K562 (cell line): ENCODE data around the gene OST4. TPM values are rescaled to one million over a fixed set of nuclear protein-coding genes. Genes with fewer than 3 reads are reported as not detected.

Experiments used
- KLF13 ChIP-seq: fragments of 450-650 bp; IDR thresholded peaks from 2 replicates; pipeline ENCODE4 v1.6.1; 2016; ENCODE audit warnings: missing genetic modification characterization, low read depth, mild to moderate bottlenecking, missing compliant biosample characterization, moderate library complexity, borderline replicate concordance
- NR0B1 ChIP-seq: fragments of 450-650 bp; IDR thresholded peaks from one replicate; pipeline ENCODE4 v1.6.1; 2018; ENCODE audit warnings: mild to moderate bottlenecking, moderate library complexity; ENCODE audit not compliant: partially characterized antibody
- PRDM10 ChIP-seq: fragments of 450-650 bp; IDR thresholded peaks from 2 replicates; pipeline ENCODE4 v1.6.1; 2018; ENCODE audit not compliant: partially characterized antibody
- SMAD4 ChIP-seq: fragments of 250-450 bp; sonication (Bioruptor Pico); conservative IDR thresholded peaks from 2 replicates; pipeline ENCODE4 v1.8.0; 2021; ENCODE audit warnings: inconsistent platforms, mild to moderate bottlenecking, moderate library complexity
- USF2 ChIP-seq: sonication (generic); formaldehyde crosslinking; IDR thresholded peaks from 2 replicates; pipeline ENCODE4 v1.5.0; 2020; ENCODE audit warnings: missing genetic modification reagents
- ZFP91 ChIP-seq: sonication (generic); formaldehyde crosslinking; IDR thresholded peaks from 2 replicates; pipeline ENCODE4 v1.8.0; 2022; ENCODE audit warnings: mild to moderate bottlenecking, missing genetic modification reagents
- ZNF609 ChIP-seq: sonication (generic); formaldehyde crosslinking; IDR thresholded peaks from 2 replicates; pipeline ENCODE4 v1.8.1; 2023; ENCODE audit warnings: missing genetic modification reagents, mild to moderate bottlenecking, borderline replicate concordance
- polyA plus RNA-seq, 8 experiments: library from polyadenylated mRNA; depleted of rRNA in 4 of 8; stranded (reverse) in 5 of 8; unstranded in 3 of 8; fragments of >200 nt; fragmentation: Nextera tagmentation in 2 of 8; fragmentation: Illumina TruSeq in 1 of 8; extraction: Ambion mirVana in 2 of 8; extraction: Trizol in 1 of 8; gene quantifications; 2 replicates each; pipeline versions ENCODE4 v1.2.1 to v1.2.3, GENCODE V29; 2011 to 2014; ENCODE audit warnings: inconsistent platforms in 1 of 8, missing spikeins in 1 of 8
- total RNA-seq, 7 experiments: library from RNA; depleted of rRNA in 6 of 7; stranded (reverse); fragments of >200 nt in 6 of 7; fragmentation: Illumina TruSeq in 2 of 7; extraction: Trizol in 2 of 7; gene quantifications; 2 replicates each; pipeline versions ENCODE4 v1.2.1 to v1.2.3, GENCODE V29; 2011 to 2021; ENCODE audit warnings: low replicate concordance in 1 of 7

OST4 gene
- total and polyA plus RNA-seq, 9 of the 15 experiments (the other 6 are each of a cell fraction or from before 2014, with no cell fraction given) = 186 to 1,155 (median 355) TPM

GRCh38 chr2:27092696-27093429 is 21.4 kb upstream of the OST4 start (continued):
- TF ChIP-seq PRDM10 (no peak), USF2 (CRISPR knock-in tag) (peak; percentile 88), ZNF609 (CRISPR knock-in tag) (no peak), SMAD4 (CRISPR knock-in tag) (peak; percentile 91), KLF13 (no peak), ZFP91 (CRISPR knock-in tag) (no peak), NR0B1 (no peak)
